Fibroblast of mammary gland (primary cell): Measurements from ENCODE around the gene NUDT21.
A peak's percentile ranks its signal among the peaks of the same experiment; 100 is the strongest.
"Not testable (repeated sequence)": the region's sequence is repeated elsewhere in the genome, so short reads cannot be mapped to it uniquely, and the experiment has no call there.

Experiments used
- DNase-seq: peaks from one replicate; pipeline ENCODE4 v3.0.0-alpha.2; 2010; ENCODE audit warnings: low read depth
- H3K4me3 ChIP-seq: 2 replicates; pipeline ENCODE4 v1.5.1; 2011; ENCODE audit warnings: low read depth, mild to moderate bottlenecking, low read length, moderate library complexity; ENCODE audit not compliant: control insufficient read depth
- TF ChIP-seq, protein P1 (sequence below): conservative IDR thresholded peaks from 2 replicates; pipeline ENCODE4 v1.5.1; 2011; ENCODE audit warnings: low read depth, low read length, inconsistent platforms; ENCODE audit not compliant: control insufficient read depth, insufficient read depth

NUDT21 gene

DNA sequence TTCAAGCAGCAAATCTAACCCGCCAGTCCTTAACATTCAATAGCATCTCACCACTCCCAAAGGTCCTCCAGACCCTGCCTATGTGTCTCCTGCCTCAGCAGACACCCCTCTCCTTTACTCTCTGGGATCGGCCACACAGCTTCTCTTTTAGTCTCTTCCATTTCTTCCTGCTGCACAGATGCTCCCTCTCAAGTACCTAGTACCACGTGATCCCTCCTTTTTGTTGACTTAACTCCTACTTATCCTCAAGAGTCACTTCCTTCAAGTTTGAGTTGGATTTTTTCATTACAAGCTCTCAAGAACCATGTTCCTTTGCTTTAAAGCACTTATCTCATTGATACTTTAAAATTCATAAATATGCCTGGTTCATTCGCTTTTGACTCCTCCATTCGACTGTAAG, 50.7 kb downstream of the NUDT21 start:
- H3K4me3 ChIP-seq = no peak overlapping the region
- no peak for DNase-seq
- TF ChIP-seq, protein P1, sequence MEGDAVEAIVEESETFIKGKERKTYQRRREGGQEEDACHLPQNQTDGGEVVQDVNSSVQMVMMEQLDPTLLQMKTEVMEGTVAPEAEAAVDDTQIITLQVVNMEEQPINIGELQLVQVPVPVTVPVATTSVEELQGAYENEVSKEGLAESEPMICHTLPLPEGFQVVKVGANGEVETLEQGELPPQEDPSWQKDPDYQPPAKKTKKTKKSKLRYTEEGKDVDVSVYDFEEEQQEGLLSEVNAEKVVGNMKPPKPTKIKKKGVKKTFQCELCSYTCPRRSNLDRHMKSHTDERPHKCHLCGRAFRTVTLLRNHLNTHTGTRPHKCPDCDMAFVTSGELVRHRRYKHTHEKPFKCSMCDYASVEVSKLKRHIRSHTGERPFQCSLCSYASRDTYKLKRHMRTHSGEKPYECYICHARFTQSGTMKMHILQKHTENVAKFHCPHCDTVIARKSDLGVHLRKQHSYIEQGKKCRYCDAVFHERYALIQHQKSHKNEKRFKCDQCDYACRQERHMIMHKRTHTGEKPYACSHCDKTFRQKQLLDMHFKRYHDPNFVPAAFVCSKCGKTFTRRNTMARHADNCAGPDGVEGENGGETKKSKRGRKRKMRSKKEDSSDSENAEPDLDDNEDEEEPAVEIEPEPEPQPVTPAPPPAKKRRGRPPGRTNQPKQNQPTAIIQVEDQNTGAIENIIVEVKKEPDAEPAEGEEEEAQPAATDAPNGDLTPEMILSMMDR = no peak

DNA sequence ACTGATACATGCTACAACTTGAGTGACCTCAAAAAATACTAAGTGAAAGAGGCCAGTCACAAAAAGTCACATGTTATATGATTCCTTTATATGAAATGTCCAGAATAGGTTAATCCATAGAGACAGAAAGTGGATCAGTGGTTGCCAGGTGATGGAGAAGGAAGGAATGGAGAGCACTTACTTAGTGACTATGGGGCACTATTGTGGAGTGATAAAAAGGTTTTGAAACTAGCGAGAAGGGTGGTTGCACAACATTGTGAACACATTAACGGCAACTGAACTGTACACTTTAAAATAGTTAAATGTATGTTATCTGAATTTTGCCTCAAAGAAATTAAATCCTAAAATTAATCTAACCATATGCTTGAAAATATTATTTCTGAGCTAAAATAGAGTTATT, 51.6 kb downstream of the NUDT21 start:
- no peak for DNase-seq
- no peak overlapping the region for H3K4me3 ChIP-seq
- TF ChIP-seq, protein P1 = no peak

DNA sequence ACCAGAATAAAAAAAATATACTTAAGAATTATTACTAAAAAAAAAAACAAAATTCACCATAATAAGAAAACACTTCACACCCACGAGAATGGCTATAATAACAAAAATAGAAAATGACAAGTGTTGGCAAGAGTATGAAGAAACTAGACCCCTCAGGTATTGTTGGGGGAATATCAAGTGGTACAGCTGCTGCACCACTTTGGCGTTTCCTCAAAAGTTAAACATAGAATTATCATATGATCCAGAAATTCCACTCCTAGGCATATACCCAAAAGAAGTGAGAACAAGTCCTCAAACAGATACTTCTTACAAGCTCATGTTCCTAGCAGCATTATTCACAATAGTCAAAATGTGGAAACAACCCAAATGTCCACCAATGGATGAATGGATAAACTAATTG, 52.1 kb downstream of the NUDT21 start:
- no peak for DNase-seq
- no peak overlapping the region for H3K4me3 ChIP-seq
- TF ChIP-seq, protein P1 = no peak

DNA sequence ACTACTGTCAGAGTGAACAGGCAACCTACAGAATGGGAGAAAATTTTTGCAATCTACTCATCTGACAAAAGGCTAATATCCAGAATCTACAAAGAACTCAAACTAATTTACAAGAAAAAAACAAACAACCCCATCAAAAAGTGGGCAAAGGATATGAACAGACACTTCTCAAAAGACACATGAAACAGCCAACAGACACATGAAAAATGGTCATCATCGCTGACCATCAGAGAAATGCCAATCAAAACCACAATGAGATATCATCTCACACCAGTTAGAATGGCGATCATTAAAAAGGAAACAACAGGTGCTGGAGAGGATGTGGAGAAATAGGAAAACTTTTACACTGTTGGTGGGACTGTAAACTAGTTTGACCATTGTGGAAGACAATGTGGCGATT, 54.4 kb downstream of the NUDT21 start:
- DNase-seq, H3K4me3 ChIP-seq: not testable (repeated sequence)

DNA sequence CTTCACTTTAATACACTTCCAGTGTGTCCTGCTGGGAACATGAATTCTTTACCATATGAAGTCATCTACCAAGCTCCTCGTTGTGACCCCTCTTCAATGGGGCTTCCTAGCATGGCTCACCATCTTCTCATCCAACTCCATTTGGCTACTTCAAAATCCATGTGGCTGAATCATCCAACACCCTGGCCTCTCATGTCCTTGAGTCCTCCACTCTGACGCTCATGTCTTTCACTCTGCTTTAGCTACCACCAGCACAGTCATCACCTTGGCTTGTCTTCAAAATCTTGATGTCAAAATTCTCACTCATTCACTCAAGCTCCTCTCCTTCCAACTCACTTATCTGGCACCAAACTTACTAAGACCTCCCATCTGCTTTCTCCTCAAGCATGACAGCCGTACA, 61.6 kb downstream of the NUDT21 start:
- TF ChIP-seq, protein P1 = no peak
- no peak overlapping the region for H3K4me3 ChIP-seq
- DNase-seq = peak; percentile 100

DNA sequence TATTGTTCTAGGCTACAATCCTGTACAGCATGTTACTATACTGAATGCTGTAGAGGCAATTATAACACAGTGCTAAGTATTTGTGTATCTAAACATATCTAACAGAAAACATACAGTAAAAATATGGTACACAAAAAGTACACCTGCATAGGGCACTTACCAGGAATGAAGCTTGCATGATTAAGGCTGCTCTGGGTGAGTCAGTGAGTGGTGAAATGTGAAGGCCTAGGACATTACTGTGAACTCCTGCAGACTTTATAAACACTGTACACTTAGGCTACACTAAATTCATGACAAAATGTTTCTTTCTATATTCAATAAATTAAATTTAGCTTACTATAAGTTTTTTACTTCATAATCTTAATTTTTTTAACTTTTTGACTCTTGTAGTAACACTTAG, 62.9 kb downstream of the NUDT21 start:
- TF ChIP-seq, protein P1 = no peak
- no peak overlapping the region for H3K4me3 ChIP-seq
- peak; percentile 67 for DNase-seq

DNA sequence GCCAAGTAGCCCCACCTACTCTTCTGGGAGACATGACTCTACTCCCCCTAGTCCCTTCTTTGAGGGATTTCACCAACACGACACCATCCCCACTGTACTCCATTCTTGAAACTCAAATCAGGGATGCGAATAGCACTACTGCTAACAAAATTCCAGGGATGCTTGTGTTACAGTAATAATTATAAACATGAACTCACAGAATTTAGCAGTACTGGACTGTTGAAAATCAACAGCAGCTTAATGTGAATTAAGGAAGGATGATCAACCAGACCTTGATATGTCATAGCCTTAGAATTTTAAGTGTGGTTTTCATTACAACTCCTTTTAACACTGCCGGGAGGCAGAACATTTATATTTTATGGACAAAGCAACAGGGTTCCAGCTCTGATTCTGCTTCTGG, 63.7 kb downstream of the NUDT21 start:
- TF ChIP-seq, protein P1 = no peak
- no peak overlapping the region for H3K4me3 ChIP-seq
- DNase-seq = no peak
